SK-N-SH (cell line): ENCODE measurements around the gene AKAP11.

Experiments used
- FOXM1 ChIP-seq: IDR thresholded peaks from 2 replicates; pipeline ENCODE4 v1.4.0; 2012; ENCODE audit warnings: low read depth, mild to moderate bottlenecking
- POLR2AphosphoS5 ChIP-seq: IDR thresholded peaks from 2 replicates; pipeline ENCODE4 v1.6.1; 2012; ENCODE audit warnings: low read depth, low read length
- RAD21 ChIP-seq: IDR thresholded peaks from 2 replicates; pipeline ENCODE4 v1.6.1; 2012; ENCODE audit warnings: mild to moderate bottlenecking, low read length
- REST ChIP-seq: IDR thresholded peaks from 2 replicates; pipeline ENCODE4 v1.6.1; 2012; ENCODE audit warnings: mild to moderate bottlenecking, low read depth, low read length, moderate library complexity

- TF ChIP-seq RAD21, result no peak
- TF ChIP-seq POLR2AphosphoS5, result no peak
- TF ChIP-seq REST, result no peak
- no peak for TF ChIP-seq FOXM1
These were observed 32.8 kb upstream of the AKAP11 start for GRCh38 chr13:42239161-42239560.
